NOMO-1 treated with DMSO at 0.1 percent for 48 hours (cell line): ENCODE data around the gene MPZL1.

Experiments used
- DNase-seq: peaks from one replicate; lab custom pipeline; 2025; ENCODE audit not compliant: unreplicated experiment; lab: John Stamatoyannopoulos, UW

Gene MPZL1

DNA sequence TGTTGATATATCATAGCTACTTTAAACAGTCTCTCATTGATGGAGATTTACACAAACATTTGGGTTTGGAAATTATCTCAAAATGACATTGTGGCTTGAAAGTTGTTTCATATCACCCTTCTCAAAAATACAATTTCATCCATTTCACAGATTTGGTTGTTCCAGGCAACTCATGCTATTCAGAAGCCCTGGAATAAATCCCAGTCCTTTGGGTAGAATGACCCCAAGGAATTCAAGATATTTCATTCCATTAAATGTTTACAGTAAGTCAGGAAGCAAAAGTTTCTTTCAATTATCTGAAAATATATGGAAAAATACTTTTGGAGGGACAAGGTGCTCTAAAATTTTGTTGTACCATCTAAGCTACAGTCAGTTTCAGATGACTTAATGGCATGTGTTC is 27.1 kb downstream of the MPZL1 start:
- no peak for DNase-seq

DNA sequence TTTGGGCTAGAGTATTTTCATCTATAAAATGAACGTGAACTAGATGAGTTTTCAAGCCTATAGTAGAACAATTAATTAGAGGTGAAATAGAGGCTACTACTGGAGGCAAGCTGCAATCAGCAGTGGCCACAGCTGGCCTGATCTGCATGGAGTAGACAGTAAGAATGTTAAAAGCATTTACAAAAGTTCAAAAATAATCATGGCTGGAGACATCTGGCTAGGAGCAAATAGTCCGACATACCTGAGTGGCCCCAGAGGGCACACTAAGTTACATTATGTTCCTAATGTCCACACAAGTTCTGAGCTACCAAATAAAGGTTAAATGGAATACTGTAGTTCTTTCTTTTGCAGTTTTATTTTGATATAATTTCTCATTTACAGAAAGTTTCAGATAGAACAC is 28.0 kb downstream of the MPZL1 start:
- no peak for DNase-seq

- no peak for DNase-seq
Observed at GRCh38 chr1:167750641-167751040, 28.9 kb downstream of the MPZL1 start.

DNA sequence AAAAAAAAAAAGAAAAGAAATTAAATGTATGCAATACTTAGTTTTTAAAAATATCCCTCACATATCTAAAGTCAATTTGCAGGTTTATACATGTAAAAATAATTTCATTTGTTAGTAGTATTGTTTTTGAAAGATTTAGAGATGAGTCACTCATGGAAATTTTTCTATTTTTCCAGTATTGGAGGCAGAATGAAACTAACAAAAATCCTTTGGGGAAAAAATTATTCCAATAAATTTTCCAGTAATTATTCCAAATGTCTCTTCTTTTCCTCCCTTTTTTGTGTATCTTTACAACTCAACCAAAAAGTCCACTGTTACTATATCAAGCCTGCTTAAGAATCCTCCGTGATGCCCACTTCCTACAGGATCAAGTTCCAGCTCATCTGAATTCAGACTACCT is 29.9 kb downstream of the MPZL1 start:
- DNase-seq, result no peak

GRCh38 chr1:167752219-167752985 is 30.6 kb downstream of the MPZL1 start:
- DNase-seq, result no peak

GRCh38 chr1:167755654-167756053 is 33.9 kb downstream of the MPZL1 start:
- no peak for DNase-seq

DNA sequence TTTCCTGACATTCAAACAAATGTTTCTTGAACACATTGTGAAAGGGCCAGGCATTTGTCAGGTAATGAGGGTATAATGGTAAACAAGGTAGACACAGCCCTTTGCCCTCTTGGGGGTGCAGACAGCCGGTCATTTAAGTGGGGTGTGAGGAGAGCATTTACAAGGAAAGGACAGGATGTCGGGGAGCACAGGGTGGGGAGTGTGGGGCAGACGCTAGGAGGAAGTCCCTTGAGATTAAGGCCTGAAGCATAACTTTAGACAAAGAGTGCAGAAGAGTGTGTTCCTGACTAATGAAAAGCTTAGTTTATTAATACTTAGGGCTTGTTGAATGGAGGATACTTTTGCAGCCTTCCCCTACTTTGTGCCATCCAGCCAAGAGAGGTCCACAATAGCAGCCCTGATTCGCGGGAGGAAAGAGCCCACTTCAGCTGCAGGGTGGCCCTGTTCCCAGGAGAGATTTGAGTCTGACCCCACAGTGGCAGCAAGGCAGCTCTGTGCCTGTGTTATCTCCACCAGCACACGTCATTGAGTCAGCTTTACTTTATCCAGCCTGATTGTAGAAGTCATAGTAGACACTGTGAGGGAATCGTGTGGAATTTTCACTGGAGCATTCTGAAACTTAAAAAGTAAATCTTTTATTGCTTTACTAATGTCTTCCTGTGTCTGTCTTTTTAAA is 35.1 kb downstream of the MPZL1 start:
- DNase-seq, result no peak

DNA sequence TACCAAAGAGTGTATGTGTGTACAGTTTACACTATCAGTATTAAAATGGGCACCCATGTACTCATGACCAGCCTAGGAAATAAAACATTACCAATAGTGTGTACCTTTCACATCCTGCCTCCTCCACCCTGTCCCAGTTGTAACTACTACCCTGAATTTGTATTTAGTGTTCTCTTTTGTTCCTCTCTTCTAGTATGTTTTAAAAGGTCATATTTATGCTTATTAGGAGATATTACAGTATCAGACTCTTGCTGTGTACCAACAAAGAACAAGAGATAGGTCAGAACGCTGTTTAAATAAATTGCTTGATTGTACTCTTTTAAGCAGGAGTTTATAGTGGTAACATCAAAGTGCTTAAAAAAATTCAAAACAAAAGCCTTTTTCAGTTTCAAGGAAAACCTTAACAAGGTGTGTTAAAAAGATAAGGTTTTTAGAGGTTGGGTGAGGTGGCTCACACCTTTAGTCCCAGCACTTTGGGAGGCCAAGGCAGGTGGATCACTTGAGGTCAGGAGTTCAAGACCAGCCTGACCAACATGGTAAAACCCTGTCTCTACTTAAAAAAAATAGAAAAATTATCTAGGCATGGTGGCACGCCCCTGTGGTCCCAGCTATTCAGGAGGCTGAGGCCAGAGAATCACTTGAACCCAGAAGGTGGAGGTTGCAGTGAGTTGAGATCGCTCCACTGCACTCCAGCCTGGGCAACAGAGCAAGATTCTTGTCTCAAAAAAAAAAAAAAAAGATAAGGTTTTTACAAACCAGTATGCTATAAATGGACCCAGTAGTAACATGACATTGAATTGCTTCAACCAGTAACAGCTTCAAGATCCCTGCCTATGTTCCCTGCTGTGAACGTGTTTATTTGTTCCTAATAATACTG is 35.9 kb downstream of the MPZL1 start:
- DNase-seq, result no peak

DNA sequence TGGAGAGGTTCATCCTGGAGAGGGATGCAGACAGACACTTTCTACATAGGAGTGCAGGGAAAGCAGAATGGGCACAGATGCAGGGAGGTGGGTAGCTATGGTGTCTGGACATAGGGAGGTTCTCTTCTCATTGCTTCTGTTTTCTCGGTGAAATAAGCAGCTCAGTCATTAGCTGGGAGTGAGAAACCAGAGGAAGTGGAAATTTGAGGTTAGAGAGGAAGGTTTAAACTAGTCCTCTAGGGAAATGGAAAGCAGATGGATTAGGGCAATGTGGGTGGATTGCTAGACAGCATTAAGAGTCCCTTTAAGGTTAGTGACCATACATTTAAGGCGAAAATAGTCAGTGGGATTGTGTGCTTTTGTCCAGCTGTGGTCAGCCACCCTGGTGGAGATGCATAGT is 39.6 kb downstream of the MPZL1 start:
- DNase-seq, result peak; percentile 65

DNA sequence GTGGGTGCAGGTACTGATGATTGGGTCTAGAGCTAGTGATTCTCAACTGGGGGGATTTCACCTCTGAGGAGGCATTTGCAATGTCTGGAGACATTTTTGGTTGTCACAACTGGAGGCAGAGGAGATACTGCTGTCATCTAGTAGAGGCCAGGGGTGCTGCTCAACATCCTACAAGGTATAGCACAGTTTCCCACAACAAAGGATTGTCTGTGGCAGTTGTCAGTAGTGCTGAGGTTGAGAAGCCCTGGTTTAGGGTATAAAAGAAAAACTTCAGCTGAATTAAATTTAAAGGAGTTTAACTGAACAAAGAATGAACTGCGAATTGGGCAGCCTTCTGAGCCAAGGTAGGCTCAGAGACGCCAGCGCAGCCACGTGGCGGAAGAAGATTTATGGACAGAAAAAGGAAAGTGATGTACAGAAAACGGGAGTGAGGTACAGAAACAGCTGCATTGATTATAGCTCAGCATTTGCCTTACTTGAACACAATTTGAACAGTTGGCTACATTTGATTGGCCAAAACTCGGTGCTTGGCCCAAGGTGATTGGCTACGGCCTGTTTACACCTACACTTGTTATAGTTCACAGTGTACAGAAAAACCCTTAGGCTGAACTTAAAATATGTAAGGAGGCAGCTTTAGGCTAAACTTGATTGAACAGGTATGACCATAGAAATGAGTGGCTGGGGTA is 40.4 kb downstream of the MPZL1 start:
- DNase-seq, result no peak

DNA sequence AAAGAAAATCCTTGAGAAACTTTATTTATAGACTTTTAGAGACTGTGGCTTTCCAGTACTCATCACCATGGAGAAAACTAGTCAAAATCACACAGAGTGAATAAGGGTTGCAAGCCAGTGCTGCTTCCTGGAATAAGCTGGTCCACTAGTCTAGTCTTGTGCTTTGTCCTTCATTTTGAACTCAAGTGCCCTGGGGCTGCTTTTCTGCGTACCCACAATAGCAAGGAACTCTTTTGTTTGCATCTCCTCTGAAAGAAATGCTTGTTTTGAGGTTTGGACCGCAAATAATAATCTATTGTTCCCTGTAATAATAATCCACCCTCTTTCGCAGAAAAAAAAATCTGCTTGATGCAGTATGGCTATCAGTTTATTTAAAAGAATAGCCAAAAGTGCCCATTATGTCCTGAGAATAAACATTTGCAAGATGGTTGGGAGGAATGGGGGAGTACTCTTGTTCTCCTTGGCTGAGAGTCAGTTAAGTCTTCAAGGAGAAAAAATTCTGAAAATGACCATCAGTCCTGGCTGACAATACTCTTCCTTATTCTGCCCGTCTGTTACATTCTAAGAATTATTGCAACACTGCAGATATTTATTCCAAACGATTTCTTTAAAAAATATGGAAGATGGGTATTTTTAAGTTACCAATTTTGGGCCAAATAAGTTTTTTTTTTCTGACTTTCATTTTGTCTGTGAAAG is 41.9 kb downstream of the MPZL1 start:
- DNase-seq, result no peak

DNA sequence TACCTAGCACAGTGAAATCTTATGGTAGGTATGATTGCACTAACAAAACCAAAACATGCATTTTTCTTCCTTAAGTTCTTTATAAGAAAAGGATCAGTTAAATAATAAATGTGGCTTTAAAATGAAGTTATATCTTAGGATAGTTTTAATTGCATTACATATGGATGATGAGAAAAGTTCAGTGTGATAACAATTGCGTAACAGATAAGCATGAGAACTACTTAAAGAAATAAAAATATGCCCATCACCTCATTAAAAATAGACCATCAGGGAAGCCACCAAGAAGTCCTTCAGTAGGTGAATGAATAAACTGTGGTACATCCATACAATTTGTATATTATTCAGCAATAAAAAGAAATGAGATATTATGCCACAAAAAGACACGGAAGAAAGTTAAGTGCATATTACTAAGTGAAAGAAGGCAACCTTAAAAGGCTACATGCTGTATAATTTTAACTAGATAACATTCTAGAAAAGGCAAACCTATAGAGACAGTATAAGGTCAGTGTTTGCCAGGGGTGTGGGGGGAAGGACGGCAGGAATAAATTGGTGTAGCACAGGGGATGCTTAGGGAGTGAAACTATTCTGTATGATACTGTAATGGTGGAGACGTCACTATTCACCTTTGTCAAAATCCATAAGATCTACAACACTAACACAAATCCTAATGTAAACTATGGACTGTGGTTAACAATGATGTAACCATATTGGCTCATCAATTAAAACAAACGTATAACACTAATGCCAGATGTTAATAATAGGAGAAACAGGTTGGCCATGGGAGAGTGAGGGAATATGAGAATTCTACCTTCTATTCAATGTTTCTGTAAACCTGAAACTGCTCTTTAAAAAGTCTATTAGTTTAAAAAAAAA is 42.9 kb downstream of the MPZL1 start:
- DNase-seq, result no peak

GRCh38 chr1:167765496-167765895 is 43.7 kb downstream of the MPZL1 start:
- no peak for DNase-seq

DNA sequence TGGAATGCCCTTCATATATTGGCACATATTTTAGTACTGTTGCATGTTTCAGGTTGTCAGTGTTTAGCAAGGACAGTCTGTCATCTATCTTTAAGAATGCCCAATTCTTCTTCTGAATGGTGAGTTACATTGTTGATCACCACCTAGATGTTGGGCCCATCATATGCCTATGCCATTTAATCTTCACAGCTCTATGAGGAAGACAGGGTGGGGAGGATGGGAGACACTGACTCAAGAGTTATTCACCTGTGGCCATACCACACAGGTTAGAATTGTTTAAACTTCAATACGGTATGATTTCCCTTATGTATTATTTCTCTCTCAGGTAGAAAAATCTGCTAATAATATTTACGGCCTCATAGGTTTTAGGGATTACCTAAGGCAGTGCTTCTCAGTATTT is 44.8 kb downstream of the MPZL1 start:
- DNase-seq, result no peak

GRCh38 chr1:167767761-167768160 is 46.0 kb downstream of the MPZL1 start:
- peak; percentile 48 for DNase-seq

GRCh38 chr1:167770127-167770526 is 48.3 kb downstream of the MPZL1 start:
- no peak for DNase-seq

DNA sequence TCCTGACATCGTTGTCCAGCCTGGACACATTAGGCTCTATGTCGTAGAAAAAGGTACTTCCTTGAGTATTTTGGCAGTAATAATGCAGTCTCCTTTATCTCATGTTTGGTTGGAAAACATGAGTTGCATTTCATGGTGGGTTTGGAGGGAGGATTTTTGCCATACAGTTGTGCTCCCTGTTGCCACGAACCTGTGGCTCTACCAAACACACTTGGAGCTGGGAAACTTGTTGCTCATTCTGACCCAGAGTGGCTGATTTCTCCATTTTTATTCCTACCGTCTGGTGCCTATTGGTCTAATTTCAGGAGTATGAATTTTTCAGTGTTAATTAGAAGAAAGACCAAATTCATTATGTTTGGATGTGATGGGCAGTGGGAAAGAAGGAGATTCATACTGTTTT is 50.7 kb downstream of the MPZL1 start:
- no peak for DNase-seq

GRCh38 chr1:167773516-167773915 is 51.7 kb downstream of the MPZL1 start:
- DNase-seq, result no peak

DNA sequence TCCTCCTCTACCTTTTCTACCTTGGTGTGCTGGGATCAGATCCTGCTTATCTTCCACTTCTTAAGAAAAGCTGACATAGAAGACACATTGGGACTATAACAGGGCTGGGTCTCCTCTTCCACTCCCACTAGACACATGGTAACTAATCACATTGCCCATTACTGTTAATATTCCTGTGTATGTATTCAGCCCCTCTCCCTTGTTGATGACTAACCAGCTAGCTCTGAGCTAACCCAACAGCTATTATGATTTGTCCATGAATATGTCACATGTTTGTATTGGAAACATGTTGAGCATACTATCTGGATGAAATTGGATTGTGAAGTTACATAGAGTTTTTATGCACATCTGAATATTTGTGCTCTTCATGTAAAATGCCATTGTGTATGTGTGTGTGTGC is 52.9 kb downstream of the MPZL1 start:
- no peak for DNase-seq

DNA sequence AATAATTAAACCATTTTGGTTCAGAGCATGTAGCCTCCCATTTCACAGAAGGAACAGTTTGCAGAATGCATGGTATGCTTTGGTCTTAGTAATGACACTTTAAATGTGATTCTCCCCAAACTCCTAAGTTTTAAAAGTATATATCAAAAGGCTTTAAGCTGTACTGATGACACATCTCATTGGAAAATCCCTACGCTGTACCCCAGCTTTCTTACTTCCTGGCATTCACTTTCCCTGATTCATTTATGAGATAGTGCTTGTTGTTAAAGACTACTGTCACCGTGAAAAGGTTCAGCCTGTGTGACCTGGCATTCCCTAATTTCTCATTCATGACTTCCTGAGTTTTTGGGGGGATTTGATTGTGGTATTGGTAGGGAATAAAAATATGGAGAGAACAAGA is 53.4 kb downstream of the MPZL1 start:
- DNase-seq, result no peak
